HG03520 (cell line): ENCODE results near the gene CACNA2D3.

Experiments
- ATAC-seq: cut with Tn5 transposase; IDR thresholded peaks from one replicate; pipeline ENCODE4 v1.9.1; 2021; ENCODE audit warnings: mild to moderate bottlenecking, moderate library complexity; ENCODE audit not compliant: unreplicated experiment

Gene CACNA2D3

DNA sequence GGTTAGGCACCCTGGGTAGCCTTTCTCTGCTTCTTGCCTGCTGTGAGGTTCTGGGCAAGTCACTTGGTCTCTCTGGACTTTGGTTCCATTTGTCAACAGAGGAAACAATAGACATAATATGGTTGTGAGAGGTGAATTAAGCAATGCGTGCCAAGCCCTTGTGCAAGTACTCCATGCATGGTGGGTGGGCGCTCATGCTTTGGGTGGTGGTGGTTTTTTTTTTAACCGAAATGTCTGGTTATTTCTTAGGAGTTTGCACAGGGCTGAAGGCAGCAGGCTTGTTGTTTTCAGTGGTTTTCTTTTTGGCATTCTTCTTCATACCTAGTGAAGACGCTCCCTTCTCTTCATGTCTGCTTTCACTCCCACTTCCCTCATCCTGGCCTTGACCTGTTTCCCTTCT, 889.7 kb downstream of the CACNA2D3 start:
- no peak for ATAC-seq

DNA sequence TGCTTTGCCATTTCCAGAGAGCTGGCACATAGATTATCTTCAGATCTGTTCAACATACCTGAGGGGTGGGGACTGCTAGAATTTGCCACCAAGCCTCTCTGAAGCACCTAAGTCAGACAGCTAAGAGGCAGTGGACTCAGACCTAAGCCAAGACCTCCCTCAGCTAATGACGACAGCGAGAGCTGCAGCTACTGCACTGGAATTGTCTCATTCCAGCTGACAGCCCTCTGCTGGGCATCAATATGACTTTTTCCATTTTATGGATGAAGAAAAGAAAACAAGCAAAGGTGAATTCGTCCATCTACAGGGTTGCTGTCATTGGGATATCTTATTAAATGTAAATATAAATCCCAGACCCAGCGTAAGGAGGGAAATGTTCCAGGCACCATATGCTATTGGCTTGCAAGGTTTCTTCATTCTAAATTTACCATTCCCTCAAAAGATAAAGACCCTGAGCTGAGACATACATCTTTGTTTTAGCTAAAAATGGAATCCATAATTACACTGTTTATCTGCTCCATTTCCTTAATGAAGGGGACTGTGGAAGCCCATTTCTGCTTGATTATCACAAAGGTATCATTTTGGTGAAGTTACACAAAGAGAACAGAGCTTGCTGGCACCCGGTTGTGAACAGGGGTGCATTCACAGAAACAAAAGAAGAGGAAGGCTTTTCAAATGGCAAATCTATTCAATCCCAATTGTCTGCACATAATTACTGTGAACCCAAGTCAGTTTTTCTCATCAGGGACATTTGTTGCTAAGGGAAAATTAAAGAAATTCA, 891.0 kb downstream of the CACNA2D3 start:
- ATAC-seq = no peak

DNA sequence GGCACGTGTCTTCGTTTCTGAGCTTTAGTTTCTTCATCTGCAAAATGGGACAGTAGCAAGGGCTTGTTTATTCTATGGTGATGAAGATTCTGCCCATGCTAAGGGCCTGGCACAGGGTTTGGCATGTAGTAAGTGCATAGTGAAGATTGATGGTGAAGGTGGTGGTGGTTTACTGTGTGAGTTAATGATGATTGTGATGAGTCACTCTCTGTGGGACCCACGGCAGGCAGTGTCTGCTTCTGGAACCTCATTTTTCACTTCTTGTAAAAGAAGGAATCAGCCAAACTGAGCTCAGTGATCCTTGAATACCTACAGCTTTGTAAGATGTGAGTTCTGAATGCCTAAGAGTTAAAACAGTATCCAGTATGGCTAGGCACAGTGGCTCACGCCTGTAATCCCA, 891.7 kb downstream of the CACNA2D3 start:
- no peak for ATAC-seq

DNA sequence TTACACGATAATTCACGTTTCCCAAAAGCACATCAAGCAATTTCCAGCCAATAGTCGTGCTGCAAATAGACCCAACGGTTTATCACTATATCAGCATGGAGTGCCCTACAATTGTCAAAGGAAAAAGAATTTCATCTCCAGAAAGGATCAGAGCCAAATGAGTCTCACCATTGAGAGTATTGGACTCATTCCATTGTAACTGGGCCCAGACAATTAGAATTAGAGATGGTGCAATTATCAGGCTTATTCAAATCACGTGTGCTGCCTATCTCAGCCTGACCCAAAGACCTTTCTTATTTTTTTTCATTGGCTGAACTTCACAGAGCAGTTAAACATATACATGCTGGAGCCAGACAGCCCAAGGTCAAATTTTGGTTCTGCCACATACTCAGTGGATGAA, 892.6 kb downstream of the CACNA2D3 start:
- ATAC-seq = no peak

DNA sequence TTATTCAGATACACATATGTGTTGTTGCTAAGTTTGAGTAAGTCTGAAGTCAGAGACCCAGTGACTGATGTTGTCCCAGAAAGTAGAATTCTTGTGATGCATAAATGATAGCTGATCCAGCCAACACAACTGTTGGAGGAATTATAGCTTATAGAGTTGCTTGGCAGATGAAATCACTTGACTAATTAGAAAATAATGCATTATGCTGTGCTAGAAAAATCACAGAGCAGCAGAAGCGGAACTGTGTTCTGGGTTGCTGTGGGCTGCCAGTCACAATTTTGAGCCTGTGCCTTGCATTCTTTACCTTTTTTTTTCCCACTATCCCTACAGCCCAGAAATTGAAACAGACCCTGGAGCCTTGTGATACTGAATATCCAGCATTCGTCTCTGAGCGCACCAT, 895.5 kb downstream of the CACNA2D3 start:
- ATAC-seq = no peak

DNA sequence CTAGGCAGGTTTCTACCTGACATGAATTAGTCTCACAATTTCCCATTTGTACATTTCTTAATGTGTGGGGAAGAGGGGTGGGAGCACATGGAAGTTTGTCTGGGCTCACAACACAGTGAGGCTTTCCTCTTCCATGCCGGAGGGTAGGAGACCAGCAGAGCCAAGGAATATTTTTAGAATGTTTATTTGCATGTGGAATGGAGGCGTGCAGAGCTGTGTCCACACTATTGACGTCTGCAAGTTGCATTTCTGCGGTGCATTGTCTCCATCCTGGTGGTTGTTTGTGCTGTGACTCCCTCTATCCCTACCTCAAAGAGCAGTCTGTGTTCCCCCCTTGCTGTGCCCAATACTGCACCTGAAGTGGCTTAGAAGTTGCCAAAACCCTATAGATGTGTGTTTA, 908.6 kb downstream of the CACNA2D3 start:
- no peak for ATAC-seq

DNA sequence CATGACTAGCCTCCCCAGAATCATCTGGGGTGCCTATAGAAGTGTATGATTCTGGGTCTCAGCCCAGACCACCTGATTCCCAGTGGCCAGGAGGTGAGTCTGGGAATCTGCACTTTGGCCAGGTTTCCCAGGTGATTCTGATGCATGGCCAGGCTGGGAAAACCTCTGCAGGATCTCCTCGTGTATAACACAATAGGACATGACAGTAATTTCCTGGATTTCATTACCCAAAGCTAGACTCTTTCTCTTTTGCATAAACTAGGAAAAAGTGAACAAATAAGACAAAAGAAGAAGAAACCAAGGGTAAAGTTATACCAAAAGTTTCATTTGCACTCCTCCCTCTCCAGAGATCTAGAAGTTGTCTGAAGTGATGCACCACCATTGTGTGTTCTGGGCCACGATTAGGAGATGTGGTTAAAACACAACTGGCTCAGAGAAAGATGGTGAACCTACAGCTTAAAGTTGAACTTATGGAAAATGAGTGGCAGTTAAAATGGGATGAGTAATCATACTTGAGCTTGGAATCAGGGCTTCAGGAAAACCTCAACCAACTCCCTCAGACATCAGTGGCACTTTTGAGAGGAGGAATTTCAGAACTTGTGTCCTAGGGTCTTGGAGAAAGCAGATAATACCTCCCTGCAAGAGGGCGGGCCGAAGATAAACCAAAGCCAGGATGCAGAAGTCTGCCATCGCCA, 914.7 kb downstream of the CACNA2D3 start:
- no peak for ATAC-seq

DNA sequence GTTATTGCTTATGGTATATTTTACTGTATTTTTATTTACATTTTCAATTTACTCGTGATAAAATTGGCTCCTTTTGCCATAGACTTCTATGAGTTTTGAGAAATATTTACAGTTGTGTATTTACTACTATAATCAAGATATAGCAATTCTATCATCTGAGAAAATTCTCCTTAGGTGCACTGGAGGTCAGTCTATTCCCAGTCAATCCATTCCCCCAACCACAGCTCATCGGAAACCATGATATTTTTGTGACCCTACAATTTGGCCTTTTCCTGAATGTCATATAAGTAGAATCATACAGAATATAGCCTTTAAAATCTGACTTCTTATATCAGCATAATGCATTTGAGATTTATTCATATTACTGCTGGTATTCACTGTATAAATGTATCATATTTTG, 920.2 kb downstream of the CACNA2D3 start:
- no peak for ATAC-seq

DNA sequence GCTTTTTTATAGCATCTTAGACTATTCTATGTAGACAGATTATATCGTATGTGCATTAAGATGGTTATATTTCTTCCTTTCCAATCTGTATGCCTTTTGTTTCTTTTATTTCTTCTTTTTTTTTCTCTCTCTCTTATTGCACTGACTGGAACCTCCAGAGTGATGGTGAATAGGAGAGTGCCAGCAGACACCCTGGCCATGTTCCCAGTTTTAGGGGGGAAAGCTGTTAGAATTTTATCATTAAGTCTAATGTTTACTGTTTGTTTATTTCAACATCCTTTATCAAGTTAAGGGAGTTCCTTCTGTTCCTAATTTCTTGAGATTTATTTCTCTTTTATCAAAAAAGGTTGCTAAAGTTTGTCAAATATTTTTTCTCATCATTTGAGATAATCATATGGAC, 922.1 kb downstream of the CACNA2D3 start:
- no peak for ATAC-seq

DNA sequence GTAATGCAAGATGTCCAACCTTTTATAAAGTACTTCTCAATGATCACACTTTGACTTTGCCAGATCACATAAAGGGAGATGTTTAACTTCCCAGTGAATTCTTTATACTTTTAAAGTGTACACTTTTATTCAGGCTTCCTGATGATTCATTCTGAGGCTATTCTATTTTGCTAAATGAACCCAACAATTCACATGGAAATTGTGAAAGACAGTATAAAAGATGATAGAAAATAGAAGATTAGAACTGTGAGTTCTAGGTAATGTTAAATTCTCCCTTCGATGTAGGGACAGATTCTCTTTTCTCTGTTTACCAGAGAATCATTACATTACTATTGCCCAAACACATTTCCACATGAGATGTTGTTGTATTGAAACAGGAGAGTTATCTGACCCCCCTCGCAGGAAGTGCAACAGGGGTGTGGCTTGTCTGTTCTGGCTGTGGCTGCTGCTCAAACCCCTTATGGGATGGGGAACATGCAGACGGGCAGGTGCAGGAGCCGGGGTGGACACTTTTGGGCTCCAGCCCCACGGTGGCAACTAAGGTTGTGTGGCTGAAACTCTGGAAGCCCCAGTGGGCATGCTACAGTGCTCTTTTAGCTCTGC, 936.8 kb downstream of the CACNA2D3 start:
- no peak for ATAC-seq

DNA sequence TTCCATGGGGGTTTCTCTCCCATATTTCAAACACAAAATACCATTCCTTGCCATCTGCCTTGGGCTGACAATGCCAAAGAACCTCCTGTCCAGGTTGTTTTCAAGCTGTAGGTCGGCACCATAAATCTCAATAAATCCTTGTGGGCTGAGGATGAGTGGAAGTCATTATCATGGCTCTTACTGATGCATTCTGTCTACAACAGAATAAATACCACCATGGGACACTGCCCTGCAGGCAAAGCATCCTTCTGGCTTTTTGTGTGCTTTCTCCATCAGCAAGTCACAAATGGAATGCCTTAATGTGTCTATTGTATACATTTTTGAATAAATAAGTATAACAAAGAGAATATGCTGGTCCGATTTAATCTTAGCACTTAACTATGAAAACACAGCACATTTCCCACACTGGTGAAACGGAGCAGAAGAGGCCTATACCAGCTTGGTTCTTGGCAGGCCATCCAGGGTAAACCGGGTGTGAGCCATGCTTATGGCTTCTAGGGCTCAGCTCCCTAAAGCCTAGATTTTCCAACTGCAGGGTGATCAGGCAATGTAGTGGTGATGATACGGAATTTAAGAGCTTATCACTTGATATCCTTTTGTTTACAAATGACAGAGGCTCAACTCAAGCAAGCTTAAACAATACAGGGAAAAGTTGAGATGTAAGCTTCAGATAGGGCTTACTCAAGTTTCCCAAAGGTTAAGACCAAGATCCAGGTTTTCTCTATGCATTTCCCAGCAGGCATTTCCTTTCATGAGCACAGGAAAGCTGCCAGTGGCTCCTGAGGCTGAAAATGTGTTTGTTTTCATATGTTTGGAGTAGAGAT, 938.8 kb downstream of the CACNA2D3 start:
- ATAC-seq = no peak

DNA sequence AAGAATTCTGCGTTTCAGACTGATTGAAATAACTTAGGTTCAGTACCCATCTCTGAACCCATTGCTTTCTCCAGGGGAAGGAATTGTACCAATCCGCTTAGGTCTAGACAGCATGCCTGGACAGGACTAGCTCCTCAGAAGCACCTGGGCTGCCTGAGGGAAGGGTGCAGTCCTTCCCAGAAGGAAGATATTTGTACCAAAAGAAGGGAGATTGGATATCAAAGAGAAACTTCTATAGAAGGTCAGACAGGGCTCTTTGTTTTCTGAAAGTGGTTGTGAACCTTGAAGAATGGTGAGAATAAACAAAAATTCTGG, 939.3 kb downstream of the CACNA2D3 start:
- ATAC-seq = no peak

DNA sequence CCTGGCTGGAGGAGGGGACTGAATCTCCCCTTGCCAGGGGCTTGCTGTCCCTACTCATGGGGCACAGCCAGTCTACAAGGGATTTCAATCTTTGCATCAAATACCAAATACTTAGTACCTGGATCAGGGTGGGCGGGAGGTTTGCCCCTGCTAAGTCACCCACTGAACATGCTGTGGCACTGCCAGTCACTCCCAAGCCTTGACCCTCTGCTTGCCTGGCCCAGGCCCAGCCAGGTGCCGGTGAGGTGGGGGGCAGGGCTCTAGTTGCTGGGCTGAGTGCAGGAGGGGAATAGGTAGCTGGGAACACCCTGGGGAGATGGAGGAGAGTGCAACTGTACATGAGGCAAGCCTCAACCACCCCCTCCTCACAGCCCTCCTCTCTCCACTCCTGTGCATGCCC, 941.8 kb downstream of the CACNA2D3 start:
- no peak for ATAC-seq

DNA sequence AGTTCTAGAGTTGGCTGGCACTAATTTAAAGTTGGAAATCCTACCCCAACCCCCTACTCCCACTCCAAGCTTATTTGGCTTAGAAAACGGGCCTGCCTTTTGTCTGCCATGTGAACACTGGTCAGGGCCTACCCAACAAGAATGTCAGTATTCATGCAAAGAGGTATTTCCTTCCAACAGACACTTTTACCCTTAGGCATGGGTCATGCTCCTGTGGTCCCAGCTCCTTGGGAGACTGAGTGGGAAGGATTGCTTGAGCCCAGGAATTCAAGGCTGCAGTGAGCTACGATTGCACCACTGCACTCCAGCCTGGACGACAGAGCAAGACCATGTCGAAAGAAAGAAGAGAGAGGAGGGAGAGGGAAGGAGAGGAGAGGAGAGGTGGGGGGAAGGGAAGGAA, 943.0 kb downstream of the CACNA2D3 start:
- ATAC-seq = no peak

DNA sequence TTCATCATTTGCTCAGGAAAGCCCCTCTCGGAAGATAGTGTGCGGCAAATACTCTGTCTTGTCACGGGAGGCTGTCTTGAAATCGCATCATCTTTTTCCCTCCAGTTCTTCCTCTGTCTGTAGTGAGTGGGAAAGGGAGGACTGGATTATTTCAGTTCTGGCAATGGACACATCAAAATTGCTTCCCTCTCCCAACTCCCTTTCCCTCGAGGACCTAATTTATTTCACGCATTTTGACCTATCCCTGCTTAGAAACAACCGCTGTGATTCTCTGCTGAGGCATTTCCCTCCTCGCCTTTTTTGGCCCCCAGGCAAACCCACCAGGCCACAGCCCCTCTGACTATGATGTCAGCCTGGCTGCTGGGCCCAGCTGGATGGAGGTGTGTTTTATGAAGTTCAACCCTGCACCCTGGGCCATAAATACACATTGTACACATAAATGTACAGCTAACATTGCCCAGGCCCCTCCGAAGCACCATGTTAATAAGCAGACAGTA, 944.2 kb downstream of the CACNA2D3 start:
- no peak for ATAC-seq

DNA sequence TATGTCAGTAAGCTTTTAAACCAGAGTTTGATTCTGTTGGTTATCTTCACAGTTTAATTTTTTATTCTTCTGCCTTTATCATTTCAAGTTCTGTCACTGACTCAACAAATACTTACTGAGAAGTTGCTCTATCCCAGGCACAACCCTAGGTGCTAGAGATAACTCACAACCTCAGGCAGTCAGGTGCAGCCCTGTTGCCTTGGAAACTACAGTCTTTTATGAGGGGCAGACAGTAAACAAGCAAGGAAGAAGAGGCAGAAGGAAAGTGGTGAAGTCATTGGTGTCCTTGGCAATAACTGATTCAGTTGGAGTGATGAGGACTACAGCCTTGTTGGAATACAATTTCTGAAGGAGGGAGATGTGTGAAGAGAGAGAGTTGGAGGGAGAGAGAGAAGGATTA, 947.6 kb downstream of the CACNA2D3 start:
- ATAC-seq = no peak

DNA sequence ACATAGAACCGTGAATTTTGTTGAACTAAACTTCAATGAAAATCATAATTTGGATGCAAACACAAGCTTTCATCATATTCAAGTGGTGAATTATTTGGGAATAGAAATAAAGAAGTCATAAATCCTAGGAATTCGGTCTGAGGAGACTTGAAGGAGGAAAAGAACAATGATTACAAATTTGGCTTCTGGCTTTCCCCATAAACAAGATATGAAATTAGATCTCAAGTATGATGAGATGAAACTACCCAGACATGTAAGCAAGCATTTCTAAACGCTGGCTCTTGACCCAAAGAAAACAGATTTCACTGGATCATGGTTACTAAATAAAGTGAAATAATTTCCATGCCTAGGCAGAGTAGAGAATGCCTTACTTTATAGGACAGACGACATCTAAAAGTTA, 952.4 kb downstream of the CACNA2D3 start:
- no peak for ATAC-seq

DNA sequence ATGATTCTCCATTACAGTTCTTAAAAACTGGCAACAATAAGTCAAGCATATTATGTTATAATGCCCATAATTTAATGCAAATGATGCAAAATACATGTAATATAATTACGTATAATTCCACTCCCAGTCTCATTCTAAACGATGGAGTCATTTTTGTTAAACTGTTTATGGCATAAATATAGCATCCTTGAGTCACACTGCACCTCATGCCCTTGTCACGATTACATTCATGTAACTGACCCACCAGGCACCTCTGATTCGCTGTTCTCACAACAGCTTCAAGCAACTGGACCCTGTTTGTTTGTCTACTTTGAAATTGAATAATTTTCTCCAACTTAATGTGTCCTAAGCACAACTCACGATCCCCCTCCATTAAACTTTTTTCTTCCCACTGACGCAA, 953.5 kb downstream of the CACNA2D3 start:
- no peak for ATAC-seq

DNA sequence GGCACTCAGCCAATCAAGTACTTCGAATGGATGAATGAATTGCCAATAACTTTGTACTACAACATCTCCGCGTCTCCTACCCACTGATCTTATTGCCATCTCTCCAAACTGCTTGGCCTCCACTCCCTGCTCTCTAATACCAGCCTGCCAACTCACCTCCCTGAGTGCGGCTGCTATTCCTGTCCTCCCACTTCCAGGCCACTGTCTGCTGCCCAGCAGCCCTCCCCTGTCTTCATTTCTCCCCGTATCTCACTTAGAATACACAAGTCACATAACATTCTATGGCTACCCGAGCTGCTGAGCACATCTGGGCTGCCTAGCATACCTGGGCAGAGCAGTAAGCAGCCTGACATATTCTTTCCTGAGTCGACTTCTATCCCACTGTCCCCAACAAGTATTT, 955.4 kb downstream of the CACNA2D3 start:
- ATAC-seq = no peak

DNA sequence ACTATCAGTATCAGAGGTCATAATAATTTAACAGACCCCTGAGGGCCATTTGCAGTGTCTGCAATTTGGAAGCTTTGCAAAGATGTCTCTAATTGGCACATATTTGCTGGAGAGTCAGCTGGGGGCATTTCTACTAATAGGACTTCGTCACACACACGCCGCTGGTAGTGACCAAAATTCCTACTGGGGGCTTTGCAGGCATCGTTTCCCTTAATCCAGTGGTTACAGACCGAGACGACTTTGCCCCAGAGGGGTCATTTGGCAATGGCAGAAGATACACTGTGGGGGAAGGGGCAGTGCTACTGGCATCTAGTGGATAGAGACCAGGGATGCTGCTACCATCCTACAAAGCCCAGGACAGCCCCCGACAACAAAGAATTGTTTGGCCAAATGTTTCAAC, 956.5 kb downstream of the CACNA2D3 start:
- no peak for ATAC-seq

DNA sequence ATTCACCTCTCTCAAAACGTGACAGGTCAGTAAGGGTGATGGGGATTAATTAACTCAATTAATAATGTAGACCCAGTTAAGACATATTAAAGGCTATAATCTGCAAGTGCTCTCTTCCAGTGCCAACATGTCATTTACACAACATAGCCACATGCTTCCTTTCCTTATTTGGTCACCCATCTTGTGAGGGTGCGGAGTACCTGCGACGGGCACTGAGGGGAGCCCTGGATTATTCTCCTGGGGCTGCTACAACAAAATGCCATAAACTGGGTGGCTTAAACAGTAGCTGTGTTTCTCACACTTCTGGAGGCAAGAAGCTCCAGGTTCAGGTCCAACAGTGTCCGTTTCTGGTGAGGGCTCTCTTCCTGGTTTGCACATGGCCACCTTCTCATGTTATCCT, 962.9 kb downstream of the CACNA2D3 start:
- ATAC-seq = no peak
